DMS53 (cell line): ENCODE data around the gene TEX14.
A peak's percentile ranks its signal among the peaks of the same experiment; 100 is the strongest.
"Not testable (repeated sequence)": the region's sequence is repeated elsewhere in the genome, so short reads cannot be mapped to it uniquely, and the experiment has no call there.

Experiments used
- DNase-seq: peaks from one replicate; lab custom pipeline; 2025; lab: John Stamatoyannopoulos, UW

TEX14 gene

GRCh38 chr17:58560511-58560910 lies 131.3 kb downstream of the TEX14 start:
- DNase-seq: no peak

- no peak for DNase-seq
Observed at GRCh38 chr17:58557981-58558380, 133.9 kb downstream of the TEX14 start.

- DNase-seq: no peak
Observed at GRCh38 chr17:58556833-58557250, 135.0 kb downstream of the TEX14 start.

- DNase-seq: not testable (repeated sequence)
Observed at GRCh38 chr17:58555109-58555508, 136.7 kb downstream of the TEX14 start.

GRCh38 chr17:58541249-58541648 lies 150.6 kb downstream of the TEX14 start:
- DNase-seq: peak; percentile 6

GRCh38 chr17:58539698-58540097 lies 152.1 kb downstream of the TEX14 start:
- DNase-seq: no peak

GRCh38 chr17:58538811-58539409 lies 152.9 kb downstream of the TEX14 start:
- DNase-seq: no peak

GRCh38 chr17:58537266-58537665 lies 154.6 kb downstream of the TEX14 start:
- no peak for DNase-seq

GRCh38 chr17:58536542-58536941 lies 155.3 kb downstream of the TEX14 start:
- no peak for DNase-seq

- DNase-seq: peak; percentile 38
Observed at GRCh38 chr17:58535431-58535830, 156.4 kb downstream of the TEX14 start.

- DNase-seq: peak; percentile 6
Observed at GRCh38 chr17:58534901-58535421, 156.9 kb downstream of the TEX14 start.

- DNase-seq: no peak
Observed at GRCh38 chr17:58534331-58534730, 157.5 kb downstream of the TEX14 start.

GRCh38 chr17:58533616-58534188 lies 158.1 kb downstream of the TEX14 start:
- no peak for DNase-seq

- DNase-seq: peak; percentile 31
Observed at GRCh38 chr17:58532555-58532951, 159.3 kb downstream of the TEX14 start.

- DNase-seq: peak; percentile 66
Observed at GRCh38 chr17:58531661-58532554, 159.9 kb downstream of the TEX14 start.

GRCh38 chr17:58531122-58531521 lies 160.7 kb downstream of the TEX14 start:
- peak; percentile 9 for DNase-seq

- no peak for DNase-seq
Observed at GRCh38 chr17:58530655-58531054, 161.2 kb downstream of the TEX14 start.

- no peak for DNase-seq
Observed at GRCh38 chr17:58529275-58529674, 162.6 kb downstream of the TEX14 start.

GRCh38 chr17:58528443-58528842 lies 163.4 kb downstream of the TEX14 start:
- no peak for DNase-seq

- no peak for DNase-seq
Observed at GRCh38 chr17:58527949-58528348, 163.9 kb downstream of the TEX14 start.

GRCh38 chr17:58527306-58527705 lies 164.5 kb downstream of the TEX14 start:
- DNase-seq: peak; percentile 4

GRCh38 chr17:58525239-58525638 lies 166.6 kb downstream of the TEX14 start:
- DNase-seq: no peak

- no peak for DNase-seq
Observed at GRCh38 chr17:58521680-58522079, 170.2 kb downstream of the TEX14 start.
